Measurements from ENCODE around the gene SLC35A4.

DNA sequence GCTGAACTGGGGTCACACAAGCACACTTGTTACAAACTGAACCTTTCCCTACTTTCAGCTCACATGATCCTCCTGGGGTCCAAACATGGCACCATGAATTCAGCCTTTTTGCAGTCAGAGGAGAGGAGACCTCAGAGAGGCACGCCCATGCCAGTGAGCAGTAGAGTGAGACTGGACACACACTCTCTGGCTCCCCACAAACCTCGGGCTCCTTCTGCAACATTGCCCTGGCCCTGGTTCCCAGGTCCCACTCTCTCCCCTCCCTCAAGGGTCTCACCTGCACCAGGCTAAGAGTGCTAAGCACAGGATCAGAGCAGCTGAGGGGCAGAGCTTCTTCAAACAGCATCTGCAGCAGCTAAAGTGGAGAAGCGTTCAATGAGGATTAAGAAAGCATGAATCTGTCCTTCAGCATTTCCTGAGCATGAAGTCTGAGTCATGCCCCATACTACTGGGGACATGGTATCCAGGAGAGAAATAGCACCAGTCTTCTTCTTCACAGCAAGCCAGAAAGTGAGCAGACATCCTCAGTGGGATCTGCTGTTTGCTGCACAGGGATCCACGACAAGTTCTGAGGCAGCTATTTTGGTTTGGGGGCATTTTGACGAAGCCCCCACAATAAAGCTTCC lies 27.2 kb downstream of the SLC35A4 start:
- TF ChIP-seq, protein P1, sequence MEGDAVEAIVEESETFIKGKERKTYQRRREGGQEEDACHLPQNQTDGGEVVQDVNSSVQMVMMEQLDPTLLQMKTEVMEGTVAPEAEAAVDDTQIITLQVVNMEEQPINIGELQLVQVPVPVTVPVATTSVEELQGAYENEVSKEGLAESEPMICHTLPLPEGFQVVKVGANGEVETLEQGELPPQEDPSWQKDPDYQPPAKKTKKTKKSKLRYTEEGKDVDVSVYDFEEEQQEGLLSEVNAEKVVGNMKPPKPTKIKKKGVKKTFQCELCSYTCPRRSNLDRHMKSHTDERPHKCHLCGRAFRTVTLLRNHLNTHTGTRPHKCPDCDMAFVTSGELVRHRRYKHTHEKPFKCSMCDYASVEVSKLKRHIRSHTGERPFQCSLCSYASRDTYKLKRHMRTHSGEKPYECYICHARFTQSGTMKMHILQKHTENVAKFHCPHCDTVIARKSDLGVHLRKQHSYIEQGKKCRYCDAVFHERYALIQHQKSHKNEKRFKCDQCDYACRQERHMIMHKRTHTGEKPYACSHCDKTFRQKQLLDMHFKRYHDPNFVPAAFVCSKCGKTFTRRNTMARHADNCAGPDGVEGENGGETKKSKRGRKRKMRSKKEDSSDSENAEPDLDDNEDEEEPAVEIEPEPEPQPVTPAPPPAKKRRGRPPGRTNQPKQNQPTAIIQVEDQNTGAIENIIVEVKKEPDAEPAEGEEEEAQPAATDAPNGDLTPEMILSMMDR (optimal IDR thresholded peaks at IDR 0.05 in 1 of 3, IDR thresholded peaks at IDR 0.05 in 1 of 3, conservative IDR thresholded peaks at IDR 0.05 in 1 of 3; ENCODE audit: extremely low read depth in 1 of 3, insufficient read depth in 2 of 3, low read length in 3 of 3), result no peak
- TF ChIP-seq EZH2 (IDR thresholded peaks at IDR 0.05; ENCODE audit: low read length), result no peak
